Skeletal muscle cell (primary cell): ENCODE results near the gene TIMM22.
"Not testable (repeated sequence)": the region's sequence is repeated elsewhere in the genome, so short reads cannot be mapped to it uniquely, and the experiment has no call there.

Experiments used
- DNase-seq: peaks from one replicate; pipeline ENCODE4 v3.0.0-alpha.2; 2010; ENCODE audit warnings: low read depth
- H3K4me3 ChIP-seq: 2 replicates; pipeline ENCODE4 v1.5.1; 2011; ENCODE audit warnings: low read depth, mild to moderate bottlenecking, control low read depth, low read length, moderate library complexity

Gene TIMM22

GRCh38 chr17:1034652-1035210 lies 37.8 kb downstream of the TIMM22 start:
- H3K4me3 ChIP-seq = no peak overlapping the region
- no peak for DNase-seq

- no peak overlapping the region for H3K4me3 ChIP-seq
- DNase-seq = no peak
Measured at GRCh38 chr17:1035546-1036170, 38.7 kb downstream of the TIMM22 start.

GRCh38 chr17:1036171-1036844 lies 39.4 kb downstream of the TIMM22 start:
- no peak overlapping the region for H3K4me3 ChIP-seq
- no peak for DNase-seq

GRCh38 chr17:1036845-1037237 lies 39.9 kb downstream of the TIMM22 start:
- no peak for DNase-seq
- H3K4me3 ChIP-seq = no peak overlapping the region

- DNase-seq = no peak
- H3K4me3 ChIP-seq = no peak overlapping the region
Measured at GRCh38 chr17:1037238-1037879, 40.4 kb downstream of the TIMM22 start.

GRCh38 chr17:1038459-1039122 lies 41.7 kb downstream of the TIMM22 start:
- no peak for DNase-seq

GRCh38 chr17:1039123-1039507 lies 42.2 kb downstream of the TIMM22 start:
- DNase-seq = no peak
- H3K4me3 ChIP-seq = no peak overlapping the region

More at GRCh38 chr17:1038459-1039122, 41.7 kb downstream of the TIMM22 start:
- no peak overlapping the region for H3K4me3 ChIP-seq

- no peak overlapping the region for H3K4me3 ChIP-seq
- DNase-seq = peak; percentile 52
Measured at GRCh38 chr17:1039511-1040215, 42.7 kb downstream of the TIMM22 start.

- DNase-seq = no peak
- no peak overlapping the region for H3K4me3 ChIP-seq
Measured at GRCh38 chr17:1040216-1040600, 43.3 kb downstream of the TIMM22 start.

- DNase-seq = no peak
- no peak overlapping the region for H3K4me3 ChIP-seq
Measured at GRCh38 chr17:1041746-1042145, 44.8 kb downstream of the TIMM22 start.

- no peak for DNase-seq
- no peak overlapping the region for H3K4me3 ChIP-seq
Measured at GRCh38 chr17:1042486-1042885, 45.6 kb downstream of the TIMM22 start.

- no peak for DNase-seq
- no peak overlapping the region for H3K4me3 ChIP-seq
Measured at GRCh38 chr17:1043601-1044251, 46.8 kb downstream of the TIMM22 start.

- not testable (repeated sequence) for H3K4me3 ChIP-seq, DNase-seq
Measured at GRCh38 chr17:1044387-1045009, 47.6 kb downstream of the TIMM22 start.

- H3K4me3 ChIP-seq = no peak overlapping the region
- DNase-seq = no peak
Measured at GRCh38 chr17:1045456-1045855, 48.5 kb downstream of the TIMM22 start.

- DNase-seq = no peak
- no peak overlapping the region for H3K4me3 ChIP-seq
Measured at GRCh38 chr17:1047177-1047878, 50.4 kb downstream of the TIMM22 start.

- no peak for DNase-seq
- H3K4me3 ChIP-seq = no peak overlapping the region
Measured at GRCh38 chr17:1047879-1048470, 51.0 kb downstream of the TIMM22 start.

GRCh38 chr17:1048516-1049115 lies 51.7 kb downstream of the TIMM22 start:
- not testable (repeated sequence) for H3K4me3 ChIP-seq, DNase-seq
